IgD-negative memory B cell (primary cell): ENCODE data around the gene JPT2. TPM values are rescaled to one million over a fixed set of nuclear protein-coding genes. Genes with fewer than 3 reads are reported as not detected.

Source experiments
- polyA plus RNA-seq: library from polyadenylated mRNA; unstranded; fragments of 300-500 nt; fragmentation: Illumina TruSeq; gene quantifications from one replicate; pipeline ENCODE4 v1.2.3, GENCODE V29; 2021

Gene JPT2
- polyA plus RNA-seq, 1 donor from 2014 or later = 10.8 TPM

Other genes starting within 250 kb of the JPT2 start
- not detected for gene PERCC1, start 247.2 kb upstream of the JPT2 start, polyA plus RNA-seq
- gene CCDC154, start 233.7 kb upstream of the JPT2 start, polyA plus RNA-seq = 1.5 TPM
- 102 TPM for gene CLCN7, start 203.3 kb upstream of the JPT2 start, polyA plus RNA-seq
- gene PTX4, start 189.3 kb upstream of the JPT2 start, polyA plus RNA-seq = not detected
- 37.4 TPM for gene TELO2, start 184.9 kb upstream of the JPT2 start, polyA plus RNA-seq
- gene TMEM204, start 144.6 kb upstream of the JPT2 start, polyA plus RNA-seq = 2.9 TPM
- 3.1 TPM for gene IFT140, start 66.2 kb upstream of the JPT2 start, polyA plus RNA-seq
- gene CRAMP1, start 65.9 kb upstream of the JPT2 start, polyA plus RNA-seq = 4.2 TPM
- 5.9 TPM for gene MAPK8IP3, start 27.9 kb downstream of the JPT2 start, polyA plus RNA-seq
- 66.1 TPM for gene NME3, start 93.3 kb downstream of the JPT2 start, polyA plus RNA-seq
- gene EME2, start 94.5 kb downstream of the JPT2 start, polyA plus RNA-seq = 1.5 TPM
- gene MRPS34, start 94.9 kb downstream of the JPT2 start, polyA plus RNA-seq = 156 TPM
- 55.2 TPM for gene SPSB3, start 104.3 kb downstream of the JPT2 start, polyA plus RNA-seq
- gene NUBP2, start 104.7 kb downstream of the JPT2 start, polyA plus RNA-seq = 76.9 TPM
- gene IGFALS, start 115.4 kb downstream of the JPT2 start, polyA plus RNA-seq = not detected
- 31.6 TPM for gene HAGH, start 148.5 kb downstream of the JPT2 start, polyA plus RNA-seq
- gene FAHD1, start 148.9 kb downstream of the JPT2 start, polyA plus RNA-seq = 19.0 TPM
- not detected for gene MEIOB, start 193.9 kb downstream of the JPT2 start, polyA plus RNA-seq
- not detected for gene HS3ST6, start 240.1 kb downstream of the JPT2 start, polyA plus RNA-seq